GM21576 (cell line): ENCODE data around the gene GSTT2B.
"Not testable (repeated sequence)": the region's sequence is repeated elsewhere in the genome, so short reads cannot be mapped to it uniquely, and the experiment has no call there.

Experiments
- ATAC-seq: cut with Tn5 transposase; IDR thresholded peaks from one replicate; pipeline ENCODE4 v1.9.1; 2021; ENCODE audit warnings: mild to moderate bottlenecking, moderate library complexity; ENCODE audit not compliant: unreplicated experiment

The GSTT2B gene

GRCh38 chr22:23951383-23951782 is 9.6 kb downstream of the GSTT2B start:
- not testable (repeated sequence) for ATAC-seq

GRCh38 chr22:23949764-23950163 is 11.2 kb downstream of the GSTT2B start:
- not testable (repeated sequence) for ATAC-seq

- ATAC-seq: not testable (repeated sequence)
Observed at GRCh38 chr22:23947391-23947790, 13.6 kb downstream of the GSTT2B start.

GRCh38 chr22:23940166-23940565 is 20.8 kb downstream of the GSTT2B start:
- not testable (repeated sequence) for ATAC-seq

GRCh38 chr22:23939017-23939357 is 22.0 kb downstream of the GSTT2B start:
- ATAC-seq: no peak

- ATAC-seq: no peak
Observed at GRCh38 chr22:23938328-23939016, 22.5 kb downstream of the GSTT2B start.

GRCh38 chr22:23926561-23926960 is 34.4 kb downstream of the GSTT2B start:
- no peak for ATAC-seq

- ATAC-seq: no peak
Observed at GRCh38 chr22:23925020-23925606, 35.9 kb downstream of the GSTT2B start.

- ATAC-seq: no peak
Observed at GRCh38 chr22:23922921-23923320, 38.1 kb downstream of the GSTT2B start.

- not testable (repeated sequence) for ATAC-seq
Observed at GRCh38 chr22:23921586-23922201, 39.3 kb downstream of the GSTT2B start.

- ATAC-seq: not testable (repeated sequence)
Observed at GRCh38 chr22:23920267-23920611, 40.8 kb downstream of the GSTT2B start.

GRCh38 chr22:23915290-23915689 is 45.7 kb downstream of the GSTT2B start:
- ATAC-seq: no peak

GRCh38 chr22:23913661-23914353 is 47.2 kb downstream of the GSTT2B start:
- peak; percentile 91 for ATAC-seq

GRCh38 chr22:23913306-23913660 is 47.7 kb downstream of the GSTT2B start:
- no peak for ATAC-seq

- no peak for ATAC-seq
Observed at GRCh38 chr22:23912293-23912903, 48.6 kb downstream of the GSTT2B start.

GRCh38 chr22:23911318-23911980 is 49.5 kb downstream of the GSTT2B start:
- ATAC-seq: no peak

- no peak for ATAC-seq
Observed at GRCh38 chr22:23910496-23911190, 50.4 kb downstream of the GSTT2B start.

GRCh38 chr22:23909296-23909898 is 51.6 kb downstream of the GSTT2B start:
- ATAC-seq: no peak

- ATAC-seq: no peak
Observed at GRCh38 chr22:23908587-23909205, 52.3 kb downstream of the GSTT2B start.
